ENCODE measurements around the gene MTO1.
"Not testable (repeated sequence)": the region's sequence is repeated elsewhere in the genome, so short reads cannot be mapped to it uniquely, and the experiment has no call there.

Gene MTO1

DNA sequence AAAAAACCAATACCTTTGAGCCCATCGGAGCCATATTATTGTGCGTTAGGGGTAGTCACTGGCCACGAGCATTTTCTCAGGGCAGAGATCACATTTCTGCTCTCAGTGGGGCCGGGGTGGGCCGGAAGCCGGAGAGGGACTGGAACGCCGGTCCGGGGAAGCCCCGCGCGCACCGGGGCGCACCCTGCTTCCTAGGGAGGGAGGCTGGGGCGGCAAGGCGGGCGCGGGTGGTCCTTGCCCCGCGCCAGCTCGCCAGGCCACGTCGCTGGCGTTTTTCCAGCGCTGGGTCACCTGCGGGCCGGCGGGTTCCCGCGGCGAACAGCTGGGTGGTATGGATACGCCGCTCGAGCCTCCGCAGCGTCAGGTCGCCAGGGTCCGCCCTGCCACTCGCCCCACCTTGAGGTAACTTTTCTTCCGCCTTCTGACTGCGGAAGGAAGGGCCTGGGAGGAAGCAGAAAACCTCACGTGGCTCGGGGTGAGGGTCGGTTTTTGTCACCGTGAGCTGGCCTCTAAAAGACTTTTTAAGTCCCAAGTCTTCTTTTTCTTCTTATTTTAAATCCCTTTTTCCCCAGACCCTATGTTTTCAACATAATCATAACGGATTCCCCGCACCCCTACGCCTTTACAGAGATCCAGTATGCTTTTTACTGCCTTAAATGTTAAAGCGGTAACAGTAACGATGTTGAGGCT is 62.0 kb downstream of the MTO1 start:
- DNase-seq (ENCODE audit: extremely low spot score, insufficient read length, low read depth) (no peak), FAIRE-seq (peak; percentile 84)

DNA sequence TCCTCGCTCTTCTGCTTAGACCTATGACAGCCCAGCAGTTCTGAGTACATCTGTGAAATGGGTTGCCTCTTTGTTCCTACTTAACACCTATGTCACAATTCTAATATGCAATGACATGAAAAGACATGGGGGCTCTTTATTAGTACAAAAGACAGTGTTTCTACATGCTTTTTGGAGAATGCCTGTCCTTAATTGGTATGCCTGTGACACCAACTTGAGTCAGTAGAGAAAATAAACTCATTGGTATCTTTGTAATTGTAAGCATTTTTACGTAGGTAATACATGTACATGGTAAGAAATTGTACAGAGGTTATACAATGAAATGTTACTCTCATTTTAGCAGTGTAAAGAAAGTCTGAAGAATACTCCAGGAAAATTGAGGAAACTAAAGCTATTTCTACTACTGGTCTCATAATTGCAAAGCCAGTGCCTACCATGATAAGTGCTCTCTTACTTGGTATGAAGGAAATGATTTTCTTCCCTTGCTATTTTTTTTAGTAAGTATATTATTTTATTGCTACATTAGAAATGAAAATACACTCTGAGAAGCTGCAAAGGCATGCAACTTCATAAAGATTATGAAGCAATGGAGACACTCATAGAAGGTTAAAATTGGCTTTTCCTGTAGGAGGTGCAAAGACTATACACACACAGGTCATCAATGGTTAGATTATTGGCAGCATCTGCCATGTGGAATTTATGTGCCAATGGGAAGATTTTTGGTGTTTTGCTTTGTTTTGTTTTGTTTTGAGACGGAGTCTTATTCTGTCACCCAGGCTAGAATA is 64.2 kb downstream of the MTO1 start:
- no peak for FAIRE-seq

GRCh38 chr6:73528897-73529296 is 67.4 kb downstream of the MTO1 start:
- FAIRE-seq (no peak), DNase-seq (ENCODE audit: extremely low spot score, insufficient read length, low read depth) (no peak)

More for the DNA sequence above, 64.2 kb downstream of the MTO1 start:
- no peak for DNase-seq (ENCODE audit: extremely low spot score, insufficient read length, low read depth)

GRCh38 chr6:73532293-73532692 is 70.8 kb downstream of the MTO1 start:
- DNase-seq (ENCODE audit: extremely low spot score, insufficient read length, low read depth) (no peak), FAIRE-seq (no peak)

DNA sequence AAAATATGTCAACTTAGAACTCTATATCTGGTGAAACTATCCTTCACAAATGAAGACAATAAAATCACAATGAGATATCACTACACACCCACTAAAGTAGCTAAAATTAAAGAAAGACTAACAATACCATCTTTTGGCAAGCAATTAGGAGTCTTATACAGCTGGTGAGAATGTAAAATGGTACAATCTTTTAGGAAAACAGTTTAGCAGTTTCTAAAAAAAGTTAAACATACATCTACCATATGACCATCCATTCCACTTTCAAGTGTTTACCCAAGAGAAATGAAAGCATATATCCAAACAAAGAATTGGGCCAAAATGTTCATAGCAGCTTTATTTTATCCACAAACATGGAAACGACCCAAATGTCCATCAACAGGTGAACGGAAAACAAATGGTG is 73.1 kb downstream of the MTO1 start:
- FAIRE-seq (no peak), DNase-seq (ENCODE audit: extremely low spot score, insufficient read length, low read depth) (no peak)

GRCh38 chr6:73537677-73538076 is 76.1 kb downstream of the MTO1 start:
- FAIRE-seq (peak; percentile 59), DNase-seq (ENCODE audit: extremely low spot score, insufficient read length, low read depth) (no peak)

GRCh38 chr6:73538116-73538779 is 76.7 kb downstream of the MTO1 start:
- FAIRE-seq (no peak), DNase-seq (ENCODE audit: extremely low spot score, insufficient read length, low read depth) (no peak)

GRCh38 chr6:73542481-73542880 is 80.9 kb downstream of the MTO1 start:
- DNase-seq (ENCODE audit: extremely low spot score, insufficient read length, low read depth); FAIRE-seq: not testable (repeated sequence)

DNA sequence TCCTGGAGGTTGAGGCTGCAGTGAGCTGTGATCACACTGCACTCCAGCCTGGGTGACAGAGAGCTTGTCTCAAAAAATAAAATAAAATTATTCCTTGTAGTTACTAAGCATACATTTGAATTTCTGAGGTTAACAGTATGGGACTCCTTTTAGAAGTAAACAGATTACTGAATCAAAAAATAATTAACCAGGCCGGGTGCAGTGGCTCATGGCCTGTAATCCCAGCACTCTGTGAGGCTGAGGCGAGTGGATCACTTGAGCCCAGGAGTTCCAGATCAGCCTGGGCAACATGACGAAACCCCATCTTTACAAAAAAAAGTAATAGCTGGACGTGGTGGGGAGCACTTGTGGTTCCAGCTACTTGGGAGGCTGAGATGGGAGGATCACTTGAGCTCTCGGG is 81.4 kb downstream of the MTO1 start:
- FAIRE-seq (no peak), DNase-seq (ENCODE audit: extremely low spot score, insufficient read length, low read depth) (no peak)

DNA sequence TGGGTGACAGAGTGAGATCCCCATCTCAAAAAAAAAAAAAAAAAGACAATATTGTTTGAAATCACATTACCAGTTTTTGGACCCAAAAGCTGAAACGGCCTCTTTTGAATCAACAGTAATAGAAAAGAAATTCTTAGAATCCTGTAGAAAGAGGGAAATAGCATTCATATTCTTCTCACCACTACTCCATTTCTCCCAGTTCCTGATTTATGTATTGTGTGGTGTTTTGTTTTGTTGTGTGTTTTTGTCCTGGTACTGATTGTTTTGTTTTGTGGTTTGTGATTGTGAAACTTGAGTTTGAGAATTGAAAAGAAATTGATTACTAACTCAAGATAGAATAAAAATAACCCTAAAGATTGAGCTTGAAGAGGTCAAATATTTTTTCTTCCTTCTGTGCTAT is 85.5 kb downstream of the MTO1 start:
- FAIRE-seq, result no peak
- DNase-seq (ENCODE audit: extremely low spot score, insufficient read length, low read depth), result no peak

GRCh38 chr6:73548458-73549446 is 87.2 kb downstream of the MTO1 start:
- FAIRE-seq (no peak), DNase-seq (ENCODE audit: extremely low spot score, insufficient read length, low read depth) (no peak)

DNA sequence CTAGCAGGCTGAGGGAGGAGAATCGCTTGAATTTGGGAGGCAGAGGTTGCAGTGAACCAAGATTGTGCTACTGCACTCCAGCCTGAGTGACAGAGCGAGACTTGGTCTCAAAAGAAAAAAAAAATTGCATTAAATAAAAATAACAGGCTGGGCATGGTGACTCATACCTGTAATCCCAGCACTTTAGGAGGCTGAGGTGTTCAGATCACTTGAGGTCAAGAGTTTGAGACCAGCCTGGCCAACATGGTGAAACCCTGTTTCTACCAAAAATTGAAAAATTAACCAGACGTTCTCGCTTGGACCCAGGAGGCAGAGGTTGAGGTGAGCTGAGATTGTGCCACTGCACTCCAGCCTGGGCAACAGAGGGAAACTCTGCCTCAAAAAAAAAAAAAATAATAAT is 89.6 kb downstream of the MTO1 start:
- FAIRE-seq; DNase-seq (ENCODE audit: extremely low spot score, insufficient read length, low read depth): not testable (repeated sequence)

DNA sequence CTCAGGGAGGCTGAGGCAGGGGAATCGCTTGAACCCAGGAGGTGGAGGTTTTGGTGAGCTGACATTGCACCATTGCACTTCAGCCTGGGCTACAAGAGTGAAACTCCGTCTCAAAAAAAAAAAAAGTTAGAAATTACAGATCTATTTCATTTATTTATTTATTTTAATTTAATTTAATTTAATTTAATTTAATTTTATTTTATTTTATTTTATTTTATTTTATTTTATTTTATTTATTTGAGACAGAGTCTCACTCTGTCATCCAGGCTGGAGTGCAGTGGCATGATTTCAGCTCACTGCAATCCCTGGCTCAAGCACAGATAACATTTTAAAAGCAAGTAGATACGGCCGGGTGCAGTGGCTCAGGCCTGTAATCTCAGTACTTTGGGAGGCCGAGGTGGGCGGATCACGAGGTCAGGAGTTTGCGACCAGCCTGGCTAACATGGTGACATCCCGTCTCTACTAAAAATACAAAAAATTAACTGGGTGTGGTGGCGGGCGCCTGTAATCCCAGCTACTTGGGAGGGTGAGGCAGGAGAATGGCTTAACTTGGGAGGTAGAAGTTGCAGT is 93.9 kb downstream of the MTO1 start:
- not testable (repeated sequence) for FAIRE-seq; DNase-seq (ENCODE audit: extremely low spot score, insufficient read length, low read depth)

- FAIRE-seq (no peak), DNase-seq (ENCODE audit: extremely low spot score, insufficient read length, low read depth) (no peak)
Observed at GRCh38 chr6:73556836-73557235, 95.3 kb downstream of the MTO1 start.
